Left lobe of liver (tissue), 2 donors: ENCODE measurements around the gene CPLX4. TPM values are rescaled to one million over a fixed set of nuclear protein-coding genes. Genes with fewer than 3 reads are reported as not detected.

ENCODE experiments used
- ATAC-seq: fragments of 200-7000 bp; cut with Tn5 transposase; one replicate; pipeline ENCODE4 v1.9.1; 2020; ENCODE audit warnings: mild to moderate bottlenecking, moderate library complexity
- DNase-seq: peaks from one replicate; pipeline ENCODE4 v3.0.0-alpha.2; 2020; ENCODE audit warnings: low spot score
- total RNA-seq: library from RNA; stranded (reverse); gene quantifications from one replicate; pipeline ENCODE4 v1.2.1, GENCODE V29; 2021
- donor health status: DM: no; HTN: no; CAD: no; lungs with moderate emphysema.
- donor health status: DM: no; HTN: yes; CAD: no.

The CPLX4 gene
- total RNA-seq, 1 donor from 2014 or later = not detected

DNA sequence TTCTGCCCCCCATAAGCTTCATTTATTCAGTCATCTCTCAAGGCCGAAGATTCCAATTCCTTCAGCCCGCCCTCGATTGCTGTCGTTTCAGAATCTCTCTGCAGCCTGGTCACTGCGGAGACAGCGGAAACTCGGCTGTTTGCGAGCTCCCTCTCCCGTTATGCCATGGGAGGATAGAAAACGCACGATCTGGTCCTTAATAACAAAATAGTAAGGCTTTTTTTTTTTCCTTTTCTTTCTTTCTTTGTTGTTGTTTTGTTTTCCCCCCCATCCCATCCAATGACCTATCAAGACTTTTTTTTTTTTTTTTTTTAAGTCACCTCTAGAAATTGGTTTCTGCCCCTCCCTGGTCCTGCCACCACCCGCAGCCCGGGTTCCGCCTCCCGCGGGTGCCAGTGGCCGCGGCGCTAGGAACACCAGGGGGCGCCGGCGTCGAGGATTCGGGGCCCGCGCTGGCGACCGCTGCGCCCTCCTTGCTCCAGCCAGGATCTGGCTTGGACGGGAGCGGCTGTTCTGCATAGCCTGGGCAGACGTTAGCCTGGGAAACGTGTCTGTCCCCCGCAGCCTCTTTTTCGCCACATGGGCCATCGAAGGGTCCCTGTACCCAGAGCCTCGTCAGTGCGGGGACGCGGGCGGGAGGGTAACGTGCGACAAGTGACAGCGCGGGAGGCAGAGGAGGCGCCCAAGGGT is 10.1 kb downstream of the CPLX4 start:
- DNase-seq (peak; percentile 77), ATAC-seq (peak; percentile 100)

DNA sequence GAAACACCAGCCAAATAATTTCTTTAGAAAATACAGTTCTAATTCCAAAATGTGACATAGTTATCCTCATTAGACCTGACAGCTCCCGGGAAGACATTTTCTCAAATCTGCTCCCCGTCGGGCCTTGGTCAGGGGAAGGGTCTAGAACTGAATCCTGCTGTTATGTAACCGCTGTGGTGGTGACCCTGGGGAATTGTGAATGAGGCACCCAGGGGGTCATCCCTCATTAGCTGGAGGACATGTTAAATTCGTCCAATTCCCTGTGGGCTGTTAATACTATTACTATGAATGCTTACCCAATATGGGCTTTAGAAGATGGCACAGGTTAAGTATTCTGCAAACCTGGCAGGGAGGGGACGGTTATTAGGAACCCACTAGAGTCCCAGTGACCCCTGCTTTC is 11.8 kb downstream of the CPLX4 start:
- ATAC-seq = no peak
- DNase-seq = no peak

DNA sequence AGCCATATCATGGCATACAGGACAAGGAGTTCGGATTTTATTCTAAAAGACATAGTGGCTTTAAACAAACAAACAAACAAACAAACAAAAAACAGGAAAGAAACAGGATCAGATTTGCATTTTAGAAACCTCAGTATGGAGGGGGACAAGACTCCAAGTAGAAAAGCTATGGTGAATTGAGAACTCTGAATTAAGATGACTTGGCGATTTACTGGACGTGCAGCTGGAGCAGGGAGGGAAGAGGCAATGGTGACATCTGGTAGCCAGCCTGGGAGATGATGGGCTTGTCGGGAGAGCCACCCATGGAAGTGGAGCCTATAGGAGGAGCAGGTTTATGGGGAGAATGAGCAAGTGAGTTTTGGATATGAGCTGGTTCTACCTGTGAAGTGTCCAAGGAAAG is 13.2 kb downstream of the CPLX4 start:
- no peak for DNase-seq
- no peak for ATAC-seq

DNA sequence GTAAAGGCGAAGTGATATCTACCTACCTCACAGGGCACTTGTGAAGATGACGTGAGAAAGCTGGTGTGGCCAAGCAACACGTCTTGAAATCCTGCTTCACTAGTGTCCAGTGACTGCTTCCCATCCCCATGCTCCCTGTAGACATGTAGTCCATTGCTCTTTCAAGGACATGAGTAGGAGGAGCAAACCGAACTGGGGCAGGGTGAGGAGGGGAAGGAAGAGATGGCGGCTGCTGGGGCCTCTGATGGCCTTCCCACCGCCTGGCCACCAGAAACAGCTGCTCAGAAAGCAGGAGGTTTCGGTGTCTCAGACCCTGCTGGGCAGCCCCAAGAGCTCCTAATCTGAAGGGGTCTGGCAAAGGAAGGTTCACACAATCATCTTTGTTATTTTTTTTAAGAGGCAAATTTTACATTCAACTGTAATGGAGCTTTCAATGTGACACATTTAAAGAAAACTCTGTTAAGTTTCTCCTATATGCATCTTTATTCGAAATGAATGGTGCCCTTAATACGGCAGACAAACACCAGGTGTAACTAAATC is 14.7 kb downstream of the CPLX4 start:
- DNase-seq (no peak), ATAC-seq (no peak)

DNA sequence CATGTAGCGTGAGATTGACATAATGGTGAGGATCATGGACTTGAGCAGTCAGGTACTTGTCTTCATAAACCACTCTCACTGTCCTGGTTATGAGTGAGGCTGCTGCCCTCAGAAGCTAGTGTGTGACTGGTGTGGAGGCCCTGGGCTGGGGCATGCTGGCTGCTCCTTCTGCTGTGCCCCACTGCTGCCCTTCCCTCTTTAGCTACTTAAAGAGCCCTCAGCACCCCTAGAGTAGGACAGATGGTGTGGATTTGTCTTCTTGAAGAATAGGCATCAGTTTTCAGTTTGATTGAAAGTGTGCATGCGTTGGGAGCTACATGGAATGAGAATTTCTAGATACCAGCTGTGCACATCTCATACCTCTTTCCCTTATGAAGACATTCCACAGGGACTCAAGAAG is 15.4 kb downstream of the CPLX4 start:
- ATAC-seq = no peak
- no peak for DNase-seq

DNA sequence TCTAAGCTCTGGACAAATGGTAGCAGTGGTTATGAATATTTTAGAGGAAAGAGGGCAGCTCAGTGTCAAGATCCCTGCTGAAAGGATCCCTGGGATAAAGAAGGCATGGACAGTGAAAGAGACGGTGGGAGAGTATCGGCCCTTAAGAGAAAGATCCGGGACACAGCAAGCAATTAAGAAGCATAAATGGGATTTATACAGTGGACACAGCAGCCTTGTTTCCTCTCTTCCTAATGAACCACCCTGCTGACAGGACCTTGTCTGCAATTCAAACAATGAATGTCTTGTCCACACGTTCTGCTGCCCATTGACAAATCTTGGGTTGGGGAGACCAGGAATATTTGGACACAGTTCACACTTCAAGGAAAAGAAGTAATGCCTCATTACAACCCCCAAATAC is 16.5 kb downstream of the CPLX4 start:
- ATAC-seq (no peak), DNase-seq (no peak)

DNA sequence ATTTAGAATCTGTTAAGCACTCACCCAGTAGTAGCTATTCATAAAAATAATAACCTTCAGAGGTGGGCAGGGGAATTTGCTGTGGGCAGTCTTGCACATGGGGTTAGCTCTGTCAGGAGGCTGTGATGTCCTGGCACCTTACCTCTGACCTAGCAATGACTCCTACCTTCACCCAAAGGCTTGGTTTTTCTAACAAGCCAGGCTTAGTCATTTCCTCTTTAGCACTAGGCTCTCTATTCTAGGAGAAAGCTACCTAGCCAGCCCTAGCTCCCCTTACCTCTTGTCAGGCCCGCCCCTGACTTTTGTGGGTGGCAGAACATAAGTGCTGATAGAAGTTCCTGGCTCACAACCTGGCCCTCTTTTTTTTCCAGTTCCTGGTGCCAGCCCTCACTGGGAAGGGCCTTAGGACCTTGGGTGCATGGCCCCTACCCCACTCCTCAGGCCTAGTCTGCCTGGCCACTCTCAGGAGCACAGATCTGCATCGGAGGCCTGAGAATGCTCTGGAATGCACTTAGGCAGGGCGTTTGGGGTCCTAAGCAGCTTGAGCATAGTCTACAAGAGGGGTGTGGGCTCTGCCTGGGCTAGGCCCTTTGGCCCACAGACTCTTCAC is 17.7 kb downstream of the CPLX4 start:
- no peak for ATAC-seq
- no peak for DNase-seq

DNA sequence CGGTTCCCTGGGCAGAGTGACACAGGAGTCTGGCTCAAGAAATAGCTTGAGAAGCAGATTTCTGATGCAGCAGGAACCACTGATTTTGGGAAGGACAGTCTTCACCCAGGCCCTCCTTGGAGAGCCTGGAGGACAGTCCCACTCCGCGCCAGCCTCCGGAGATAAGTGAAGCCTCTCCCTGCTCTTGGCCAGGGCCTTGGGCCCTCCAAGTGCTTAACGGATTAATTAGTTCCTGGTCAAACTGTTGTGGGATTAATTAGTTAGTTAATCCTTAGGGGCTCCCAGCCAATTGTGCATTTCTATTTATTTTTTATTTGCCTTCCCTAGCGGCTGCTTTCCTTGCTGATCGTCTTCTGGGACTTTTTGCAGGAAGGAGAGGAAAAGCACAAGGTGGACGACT is 19.6 kb downstream of the CPLX4 start:
- ATAC-seq = no peak

DNA sequence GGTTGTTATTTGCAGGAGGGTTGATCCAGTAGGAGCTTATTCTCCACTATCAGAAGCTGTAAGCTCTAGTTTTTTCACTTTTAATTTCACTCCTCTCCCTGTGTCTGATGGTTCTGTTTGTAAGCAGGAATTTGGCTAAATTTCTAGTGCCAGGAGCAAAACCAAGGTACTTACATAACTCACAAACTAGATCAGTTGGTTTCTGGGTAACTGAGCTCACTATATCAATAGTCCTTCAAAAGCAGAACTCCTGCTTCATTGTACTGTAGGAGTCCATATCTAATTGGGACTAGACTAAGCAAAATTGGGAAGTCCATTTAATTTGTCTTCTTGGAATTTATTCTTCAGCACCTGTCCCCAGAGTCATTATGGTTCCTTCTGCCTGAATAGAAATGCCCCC is 25.1 kb downstream of the CPLX4 start:
- no peak for DNase-seq
- peak; percentile 52 for ATAC-seq

More for the DNA sequence above, 19.6 kb downstream of the CPLX4 start:
- no peak for DNase-seq

DNA sequence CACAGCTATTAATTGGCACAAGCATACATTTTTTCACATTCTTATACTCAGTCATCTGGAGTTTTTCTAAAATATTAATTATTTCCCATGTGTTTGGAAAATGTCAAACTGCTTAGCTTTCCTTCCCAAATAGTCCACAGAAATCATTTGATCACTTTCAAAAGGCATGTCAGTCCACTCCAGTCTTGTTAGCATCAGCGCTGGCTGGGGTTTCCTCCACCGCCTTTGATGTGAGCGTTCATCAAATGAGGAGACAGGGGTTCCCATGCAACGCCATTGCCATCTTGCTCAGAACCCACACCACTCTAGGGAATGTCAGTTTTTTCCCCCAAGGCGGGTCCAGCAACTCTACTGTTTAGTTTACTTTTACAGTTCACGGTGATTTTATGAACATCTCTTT is 32.1 kb downstream of the CPLX4 start:
- DNase-seq (no peak), ATAC-seq (no peak)

DNA sequence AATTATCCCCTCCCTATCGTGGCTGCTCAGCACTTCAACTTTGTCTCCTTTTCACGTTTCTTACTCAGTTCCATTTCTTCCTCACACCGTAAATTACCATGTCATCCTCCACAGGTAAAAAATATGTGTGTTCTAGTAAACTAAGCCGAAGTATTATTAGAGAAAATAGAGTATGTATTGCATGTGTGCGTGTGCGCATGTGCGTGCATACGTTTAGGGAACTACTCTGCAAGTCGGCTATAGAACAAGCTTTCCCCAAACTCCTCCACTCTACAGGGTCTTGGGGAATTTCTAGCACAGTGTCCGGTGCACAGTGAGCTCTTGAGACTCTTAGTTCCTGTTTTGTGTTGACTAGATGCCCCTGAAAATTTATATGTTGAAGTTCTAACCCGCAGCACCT is 36.1 kb downstream of the CPLX4 start:
- DNase-seq (no peak), ATAC-seq (no peak)

DNA sequence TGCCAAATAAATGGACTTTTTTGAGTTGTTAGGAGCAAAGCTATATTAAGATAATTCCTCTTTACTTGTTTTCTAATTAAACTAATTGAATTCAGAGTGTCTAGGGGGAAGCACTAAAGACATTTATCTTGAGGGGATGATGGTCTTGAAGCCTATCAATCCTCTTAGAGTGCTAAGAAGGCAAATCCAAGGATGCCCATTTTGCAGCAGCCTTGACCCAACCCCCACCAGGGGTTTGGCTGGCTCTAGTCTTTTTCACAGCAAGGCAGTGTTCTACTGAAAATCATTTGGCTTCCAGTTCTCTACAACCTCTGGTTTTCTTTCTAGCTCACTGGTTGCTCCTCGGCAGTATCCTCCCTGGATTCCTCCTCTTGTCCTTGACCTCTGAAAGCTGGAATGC is 38.7 kb downstream of the CPLX4 start:
- ATAC-seq (no peak), DNase-seq (no peak)

DNA sequence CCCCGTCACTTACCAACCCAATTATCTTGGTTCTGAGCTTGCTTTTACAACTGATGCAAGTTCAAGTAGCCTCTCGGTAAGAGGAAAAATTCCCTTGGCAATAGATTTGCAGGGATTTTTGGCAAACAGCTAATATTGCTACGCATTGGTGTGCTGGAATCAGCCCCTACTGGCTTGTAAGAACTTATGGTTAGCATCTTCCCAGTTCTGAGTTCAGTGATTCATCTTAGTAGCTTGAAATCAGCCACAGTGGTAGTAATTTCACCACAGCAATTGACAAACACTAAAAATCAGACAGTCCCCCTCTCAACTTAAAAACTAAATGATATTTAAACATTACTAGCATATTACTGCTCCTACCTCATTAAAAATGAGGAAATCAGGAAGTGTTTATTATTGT is 39.3 kb downstream of the CPLX4 start:
- ATAC-seq (no peak), DNase-seq (no peak)

DNA sequence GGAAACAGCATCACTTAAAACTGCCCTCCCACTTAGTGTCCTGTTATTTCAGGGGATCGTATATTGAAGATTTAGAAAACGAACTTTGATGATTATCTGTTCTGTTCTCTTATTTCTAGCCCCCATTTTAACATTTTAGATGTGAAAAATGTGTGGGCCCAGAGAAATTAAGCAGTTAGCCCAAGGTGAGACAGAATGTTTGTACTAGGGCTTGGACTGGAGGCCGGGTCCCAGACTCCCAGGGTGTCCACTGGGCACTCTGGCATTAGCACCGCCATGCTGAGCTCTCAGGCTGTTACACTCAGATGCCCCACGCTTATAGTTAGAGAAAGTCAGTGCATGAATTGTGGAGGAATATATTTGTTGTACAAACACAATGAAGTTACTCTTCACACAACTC is 39.7 kb downstream of the CPLX4 start:
- DNase-seq (no peak), ATAC-seq (no peak)

DNA sequence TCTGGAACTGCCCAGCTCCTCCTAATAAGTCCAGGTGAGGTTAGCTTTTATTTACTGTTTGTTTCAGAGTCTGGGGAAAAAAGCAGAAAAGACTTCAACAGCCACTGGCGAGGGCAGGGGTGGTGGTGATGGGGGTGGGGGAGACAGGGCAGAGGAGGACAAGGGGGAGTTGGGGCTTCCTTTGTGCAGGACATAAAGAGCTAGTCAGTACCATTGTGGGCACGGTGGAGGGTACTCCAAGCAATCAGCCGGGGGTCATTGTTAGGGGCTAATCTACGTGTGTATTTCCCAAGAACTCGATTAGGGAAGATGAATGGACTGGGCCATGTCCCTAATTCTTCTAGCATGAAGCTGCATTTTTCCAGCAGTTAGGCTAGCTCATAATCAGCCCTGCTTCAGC is 42.4 kb downstream of the CPLX4 start:
- DNase-seq (no peak), ATAC-seq (no peak)

DNA sequence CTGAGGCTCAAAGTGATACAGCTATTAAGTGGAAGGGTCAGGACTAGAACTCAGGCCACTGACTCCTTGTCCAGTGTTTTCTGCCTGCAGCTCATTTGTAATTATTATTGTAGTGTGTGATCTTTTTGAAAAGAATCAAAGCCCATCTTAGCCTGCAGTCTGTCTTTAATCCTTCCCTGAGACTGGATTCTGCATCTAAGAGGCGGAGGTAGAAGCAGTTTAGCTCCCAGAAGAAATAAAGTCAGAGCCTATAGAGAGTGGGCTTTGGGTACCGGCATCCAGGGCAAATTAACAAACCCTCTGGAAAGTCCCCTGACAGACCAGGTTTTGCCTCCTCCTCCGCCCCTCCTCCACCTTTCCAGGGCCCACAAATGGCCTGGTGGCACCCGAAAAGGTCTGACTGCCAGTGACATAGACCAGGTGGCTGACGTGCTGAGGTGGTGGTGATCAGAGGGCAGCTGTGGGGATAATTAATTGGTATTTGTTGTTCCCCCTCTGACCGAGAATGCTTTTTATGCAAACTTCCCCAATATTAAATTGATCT is 43.0 kb downstream of the CPLX4 start:
- no peak for ATAC-seq
- no peak for DNase-seq

DNA sequence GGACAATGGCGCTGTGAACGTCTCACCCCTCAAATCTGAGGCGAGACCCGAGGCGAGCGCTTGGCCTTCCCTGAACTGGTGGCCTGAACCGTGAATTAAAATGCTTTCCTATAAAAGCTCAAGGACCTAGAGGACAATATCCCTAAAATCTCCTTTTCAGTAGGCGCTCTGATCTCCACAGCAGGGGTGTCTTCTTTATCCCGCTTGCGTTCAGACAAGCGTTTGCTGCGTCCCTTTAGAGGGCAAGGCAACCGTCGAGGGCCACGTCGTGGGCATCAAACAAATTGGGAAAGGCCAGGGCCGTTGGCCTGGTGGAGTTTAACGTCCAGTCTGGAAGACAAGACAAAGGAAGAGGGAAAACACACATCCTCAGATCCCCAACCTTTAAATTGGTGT is 43.9 kb downstream of the CPLX4 start:
- DNase-seq = no peak
- no peak for ATAC-seq

DNA sequence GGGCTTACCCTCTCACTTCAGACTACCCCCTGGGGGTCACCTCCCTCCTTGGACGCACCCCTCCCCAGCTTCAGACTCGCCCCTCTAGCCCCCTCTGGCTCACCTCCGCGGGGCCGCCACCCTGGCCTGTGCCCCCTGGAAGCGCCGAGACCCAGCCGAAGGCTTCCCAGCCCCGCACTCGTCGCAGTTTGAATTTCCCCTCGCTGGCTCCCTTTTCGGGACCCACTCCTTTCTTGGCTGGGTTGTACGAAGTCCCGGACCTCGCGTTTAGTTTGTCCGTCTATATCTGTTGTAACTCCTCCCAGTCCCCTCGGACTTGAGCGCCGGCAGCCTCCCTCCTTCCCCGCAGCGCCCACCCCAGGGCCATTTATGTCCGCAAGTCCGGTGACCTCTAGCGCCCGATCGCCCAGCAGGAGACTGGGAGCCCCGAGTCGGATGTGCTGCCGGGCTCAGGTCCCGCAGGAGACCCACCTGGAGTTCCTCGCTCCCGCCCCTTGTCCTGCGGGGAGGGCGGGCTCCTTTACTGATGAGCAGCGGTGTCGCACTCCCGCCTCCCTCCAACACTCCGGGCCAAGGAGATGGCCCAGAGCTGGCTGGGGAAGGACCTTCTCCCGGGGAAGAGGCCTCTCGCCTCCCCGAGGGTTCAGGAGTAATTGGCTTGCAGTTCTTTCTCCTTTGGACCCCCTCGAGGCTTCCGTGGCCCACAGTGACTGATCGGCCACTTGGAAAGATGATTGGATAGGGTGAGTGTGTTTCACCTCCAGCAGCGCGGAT is 44.5 kb downstream of the CPLX4 start:
- no peak for DNase-seq
- ATAC-seq = no peak

DNA sequence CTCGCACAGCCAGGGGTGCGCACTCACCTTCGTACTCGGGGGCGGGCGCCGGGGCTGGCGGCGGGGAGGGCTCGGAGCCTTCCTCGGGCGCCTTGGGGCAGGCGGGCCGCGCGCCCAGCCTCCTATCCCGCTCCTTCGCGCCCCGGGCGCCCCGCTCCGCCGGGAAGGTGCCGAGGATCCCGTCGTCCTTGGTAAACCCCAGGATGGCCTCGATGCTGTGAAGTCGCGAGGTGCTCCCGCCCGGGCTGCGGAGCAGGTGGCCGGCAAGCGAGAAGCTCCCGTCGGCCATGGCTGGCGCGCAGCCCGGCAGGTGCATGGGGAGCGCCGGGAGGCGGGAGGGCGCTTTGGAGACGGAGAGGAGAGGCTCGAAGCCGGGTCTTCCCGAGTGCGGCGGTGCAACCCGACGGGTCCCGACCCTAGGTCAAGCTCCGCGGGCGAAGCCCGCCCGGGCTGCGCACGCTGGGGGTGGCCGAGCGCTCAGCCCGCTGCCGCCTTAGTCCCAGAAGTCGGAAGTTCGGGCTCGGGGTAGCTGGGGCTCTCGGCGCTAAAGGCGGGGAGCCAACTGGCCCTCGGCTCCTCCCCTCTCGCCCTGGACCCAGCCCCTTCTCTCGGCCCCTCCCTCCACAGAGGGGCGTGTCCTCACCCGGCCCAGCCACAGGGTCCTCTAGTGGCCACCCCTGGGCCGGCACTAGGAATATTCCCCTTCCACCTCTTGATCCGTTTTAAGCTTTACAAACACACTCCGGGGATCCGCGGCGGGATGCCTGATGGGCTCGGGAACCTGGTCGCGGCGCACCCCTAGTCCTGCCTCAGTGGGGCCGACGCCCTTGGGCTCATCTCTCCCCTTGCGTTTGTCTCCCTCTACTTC is 45.3 kb downstream of the CPLX4 start, which contains the start of gene RAX:
Gene RAX (minus strand): TSS at position 564 of the 868 bp plus-strand sequence. CDS start 248 bp downstream, at position 316.
- ATAC-seq (peak; percentile 49), DNase-seq (no peak)

DNA sequence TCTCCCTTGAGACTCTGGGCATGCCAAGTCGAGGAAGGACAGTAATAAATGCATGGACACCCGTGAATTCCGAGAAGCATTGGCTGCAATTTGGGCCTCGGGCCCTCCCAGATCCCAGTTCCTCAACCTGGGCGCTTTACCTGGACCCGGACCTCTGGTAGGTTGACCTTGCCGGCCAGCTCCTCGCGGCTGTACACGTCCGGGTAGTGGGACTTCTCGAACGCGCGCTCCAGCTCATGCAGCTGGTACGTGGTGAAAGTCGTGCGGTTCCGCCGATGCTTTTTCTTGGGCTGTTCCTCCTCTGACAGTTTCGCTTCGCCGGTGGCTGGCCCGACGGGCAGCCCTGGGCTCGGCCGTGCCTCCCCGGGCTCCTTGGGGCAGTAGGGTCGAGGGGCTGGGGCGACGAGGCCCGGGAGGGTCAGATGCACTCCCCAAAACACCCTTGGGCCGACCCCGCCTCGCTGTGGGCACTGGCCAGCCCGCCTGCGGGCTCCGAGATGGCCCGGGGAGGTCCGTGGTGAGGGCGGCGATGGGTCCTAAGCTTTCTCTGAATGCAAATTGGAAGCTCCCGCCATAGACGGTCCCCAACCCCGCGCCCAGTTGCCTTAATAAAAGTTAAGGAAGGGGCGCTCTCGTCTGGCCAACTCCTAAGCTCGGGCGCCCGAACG is 46.1 kb downstream of the CPLX4 start:
- DNase-seq (no peak), ATAC-seq (no peak)
